SIG-M5 treated with dmso at 0.1 percent for 504 hours (cell line): ENCODE data around the gene RFTN2.
"Not testable (repeated sequence)": the region's sequence is repeated elsewhere in the genome, so short reads cannot be mapped to it uniquely, and the experiment has no call there.

ENCODE experiments used
- DNase-seq: peaks from one replicate; lab custom pipeline; 2025; ENCODE audit not compliant: unreplicated experiment; lab: John Stamatoyannopoulos, UW

The RFTN2 gene

DNA sequence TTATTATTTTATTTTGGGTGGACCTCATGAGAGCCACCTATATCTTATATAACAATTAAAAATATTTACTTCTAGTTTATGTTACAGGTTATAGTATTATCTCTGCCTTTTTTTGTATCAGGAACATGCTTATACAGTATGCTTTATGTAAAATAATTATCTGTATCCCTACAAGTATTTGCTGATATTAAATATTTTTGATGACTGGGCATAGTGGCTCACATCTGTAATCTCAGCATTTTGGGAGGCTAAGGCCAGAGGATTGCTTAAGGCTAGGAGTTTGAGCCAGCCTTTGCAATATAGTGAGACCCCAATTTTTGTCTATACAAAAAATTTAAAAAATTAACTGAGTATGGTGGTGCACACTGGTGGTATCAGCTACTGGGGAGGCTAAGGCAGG, 119.9 kb downstream of the RFTN2 start:
- no peak for DNase-seq

DNA sequence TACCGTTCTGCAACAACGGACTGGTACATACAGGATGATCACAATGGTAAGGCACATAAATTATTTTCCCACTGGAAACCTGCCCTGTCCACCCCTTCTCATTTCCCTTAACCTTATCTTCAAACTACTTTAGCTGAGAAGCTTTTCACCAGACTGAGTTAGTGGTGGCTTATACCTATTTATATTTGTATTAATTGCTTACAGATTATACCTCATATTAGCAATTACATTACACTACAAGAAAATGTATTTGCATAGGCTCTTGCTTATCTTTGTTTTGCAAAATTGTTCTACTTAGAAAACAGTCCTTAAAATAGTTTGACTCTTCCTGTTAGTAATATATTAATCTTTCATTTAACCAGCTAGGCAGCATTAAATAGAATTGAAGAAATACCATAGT, 124.1 kb downstream of the RFTN2 start:
- not testable (repeated sequence) for DNase-seq

GRCh38 chr2:197548582-197548981, 126.8 kb downstream of the RFTN2 start:
- no peak for DNase-seq

- no peak for DNase-seq
Observed at GRCh38 chr2:197547163-197547900, 128.1 kb downstream of the RFTN2 start.

GRCh38 chr2:197543206-197543605, 132.2 kb downstream of the RFTN2 start:
- no peak for DNase-seq

- no peak for DNase-seq
Observed at GRCh38 chr2:197539734-197540133, 135.7 kb downstream of the RFTN2 start.

- no peak for DNase-seq
Observed at GRCh38 chr2:197538412-197538811, 137.0 kb downstream of the RFTN2 start.
